Breast epithelium (tissue), 3 donors: ENCODE measurements around the gene AK8.

ENCODE experiments used
- CTCF ChIP-seq, 3 donors: fragments of 450-650 bp; IDR thresholded peaks; one replicate each; pipeline ENCODE4 v1.5.1; 2016 to 2017; ENCODE audit warnings: antibody characterized with exemption in 3 of 3, mild to moderate bottlenecking in 3 of 3, moderate library complexity in 3 of 3
- POLR2A ChIP-seq: fragments of 450-650 bp; IDR thresholded peaks from one replicate; pipeline ENCODE4 v1.6.1; 2016; ENCODE audit warnings: antibody characterized with exemption, mild to moderate bottlenecking, moderate library complexity
- POLR2AphosphoS5 ChIP-seq, 3 donors: sonication (generic); formaldehyde crosslinking; IDR thresholded peaks; one replicate each; pipeline ENCODE4 v1.6.1; 2017; ENCODE audit warnings: antibody characterized with exemption in 3 of 3

GRCh38 chr9:132887181-132888120 is 9.4 kb upstream of the AK8 start:
- TF ChIP-seq CTCF (IDR thresholded peaks at IDR 0.05) (no peak), POLR2A (no peak), POLR2AphosphoS5 (IDR thresholded peaks at IDR 0.05) (no peak)
